HepG2 (cell line): ENCODE results near the gene MGMT. TPM values are rescaled to one million over a fixed set of nuclear protein-coding genes. Genes with fewer than 3 reads are reported as not detected.

ENCODE experiments used
- BRF2 ChIP-seq: sonication (generic); formaldehyde crosslinking; IDR thresholded peaks from 2 replicates; pipeline ENCODE4 v1.8.1; 2022; ENCODE audit warnings: mild to moderate bottlenecking, missing genetic modification reagents
- CCDC6 ChIP-seq: sonication (generic); formaldehyde crosslinking; IDR thresholded peaks from 2 replicates; pipeline ENCODE4 v1.8.1; 2022; ENCODE audit warnings: mild to moderate bottlenecking, missing genetic modification reagents, moderate library complexity
- PAWR ChIP-seq: sonication (generic); formaldehyde crosslinking; IDR thresholded peaks from 2 replicates; pipeline ENCODE4 v1.4.0; 2020; ENCODE audit warnings: missing genetic modification reagents, mild to moderate bottlenecking, borderline replicate concordance
- RERE ChIP-seq: IDR thresholded peaks from 2 replicates; pipeline ENCODE4 v1.6.1; 2016; ENCODE audit warnings: low read depth, missing genetic modification reagents, missing compliant biosample characterization
- SP5 ChIP-seq: IDR thresholded peaks from 2 replicates; pipeline ENCODE4 v1.6.1; 2016; ENCODE audit warnings: low read depth, borderline replicate concordance
- ZBTB39 ChIP-seq: sonication (generic); formaldehyde crosslinking; IDR thresholded peaks from 2 replicates; pipeline ENCODE4 v1.5.0; 2020; ENCODE audit warnings: missing genetic modification reagents
- ZFP91 ChIP-seq: sonication (generic); formaldehyde crosslinking; IDR thresholded peaks from 2 replicates; pipeline ENCODE4 v1.9.0; 2022; ENCODE audit warnings: missing genetic modification reagents, mild to moderate bottlenecking, borderline replicate concordance
- ZFX ChIP-seq: sonication (generic); formaldehyde crosslinking; IDR thresholded peaks from 2 replicates; pipeline ENCODE4 v1.4.0; 2020; ENCODE audit warnings: mild to moderate bottlenecking, low read depth, missing genetic modification reagents, moderate library complexity
- ZNF101 ChIP-seq: sonication (generic); formaldehyde crosslinking; IDR thresholded peaks from 2 replicates; pipeline ENCODE4 v1.4.0; 2020; ENCODE audit warnings: mild to moderate bottlenecking, low read depth, missing genetic modification reagents, borderline replicate concordance
- ZNF317 ChIP-seq: sonication (generic); formaldehyde crosslinking; IDR thresholded peaks from 2 replicates; pipeline ENCODE4 v1.5.0; 2020; ENCODE audit warnings: mild to moderate bottlenecking, missing genetic modification reagents
- ZNF512B ChIP-seq: sonication (generic); formaldehyde crosslinking; IDR thresholded peaks from 2 replicates; pipeline ENCODE4 v1.5.1; 2020; ENCODE audit warnings: missing genetic modification reagents, mild to moderate bottlenecking, borderline replicate concordance
- ZNF780A ChIP-seq: sonication (generic); formaldehyde crosslinking; IDR thresholded peaks from 2 replicates; pipeline ENCODE4 v1.8.0; 2022; ENCODE audit warnings: mild to moderate bottlenecking, missing genetic modification reagents, moderate library complexity
- polyA plus RNA-seq, 8 experiments: library from polyadenylated mRNA; depleted of rRNA in 3 of 8; stranded (reverse) in 7 of 8; unstranded in 1 of 8; fragments of >200 nt; fragmentation: Illumina TruSeq in 4 of 8; extraction: Trizol in 4 of 8; gene quantifications; 2 replicates each; pipeline versions ENCODE4 v1.2.1 to v1.2.3, GENCODE V29; 2011 to 2016; ENCODE audit warnings: low read depth in 4 of 8, missing spikeins in 1 of 8, mixed read lengths in 1 of 8; ENCODE audit not compliant: insufficient read depth in 1 of 8
- total RNA-seq, 5 experiments: library from RNA; depleted of rRNA; stranded (reverse); fragments of >200 nt; fragmentation: Illumina TruSeq; extraction: Trizol; gene quantifications; 2 replicates each; pipeline ENCODE4 v1.2.3, GENCODE V29; 2016; ENCODE audit warnings: low read depth in 1 of 5

Gene MGMT
- total and polyA plus RNA-seq, 2 of the 13 experiments (the other 11 are each of a cell fraction or from before 2014, with no cell fraction given): 12.0 to 19.5 TPM

- TF ChIP-seq ZNF512B (CRISPR knock-in tag): no peak
- no peak for TF ChIP-seq ZFX (CRISPR knock-in tag)
- no peak for TF ChIP-seq ZBTB39
- TF ChIP-seq RERE (CRISPR knock-in tag): no peak
- TF ChIP-seq CCDC6 (CRISPR knock-in tag): no peak
- no peak for TF ChIP-seq ZNF101 (CRISPR knock-in tag)
- TF ChIP-seq BRF2 (CRISPR knock-in tag): no peak
- TF ChIP-seq SP5 (CRISPR knock-in tag): no peak
- TF ChIP-seq ZNF317 (CRISPR knock-in tag): no peak
- no peak for TF ChIP-seq PAWR (CRISPR knock-in tag)
- TF ChIP-seq ZNF780A: no peak
- no peak for TF ChIP-seq ZFP91 (CRISPR knock-in tag)
Measured at GRCh38 chr10:129440247-129440646, 26.8 kb upstream of the MGMT start (continued).
